IMR-90 (cell line): ENCODE data around the gene NFIA. TPM values are rescaled to one million over a fixed set of nuclear protein-coding genes. Genes with fewer than 3 reads are reported as not detected.

ENCODE experiments used
- ATAC-seq: fragments of 200-7000 bp; cut with Tn5 transposase; 2 replicates; pipeline ENCODE4 v1.9.1; 2020; ENCODE audit warnings: low read depth, mild to moderate bottlenecking, moderate library complexity
- BruUV-seq: library from RNA; stranded (reverse); fragments of 400-500 nt; replicated peaks from 2 replicates; lab custom pipeline; 2021; lab: Mats Ljungman, UMichigan
- CTCF ChIA-PET: fragments of 300-600 bp; formaldehyde crosslinking; extraction: SDS; loops from one replicate; lab custom pipeline; 2021; ENCODE audit warnings: antibody characterized with exemption; lab: Yijun Ruan, JAX
- POLR2A ChIA-PET: fragments of 300-600 bp; sonication (Branson Sonifier 250); formaldehyde crosslinking; loops from one replicate; lab custom pipeline; 2022; ENCODE audit warnings: antibody characterized with exemption; ENCODE audit not compliant: unreplicated experiment; lab: Charles Lee
- DNase-seq: peaks from one replicate; pipeline ENCODE4 v3.0.0; 2013
- H2AFZ ChIP-seq: replicated peaks from 2 replicates; pipeline ENCODE3; 2013; ENCODE audit warnings: low read length, mild to moderate bottlenecking; ENCODE audit not compliant: poor library complexity
- H2AK5ac ChIP-seq: 2 replicates; pipeline ENCODE4 v1.6.1; 2013; ENCODE audit warnings: low read depth, low read length, inconsistent platforms
- H2AK9ac ChIP-seq: replicated peaks from 2 replicates; pipeline ENCODE3; 2013; ENCODE audit warnings: mild to moderate bottlenecking, low read depth, low read length, moderate library complexity; ENCODE audit not compliant: poor library complexity
- H2BK120ac ChIP-seq: 2 replicates; pipeline ENCODE4 v1.6.1; 2013; ENCODE audit warnings: low read depth, low read length, inconsistent platforms
- H2BK15ac ChIP-seq: 3 replicates; pipeline ENCODE4 v1.6.1; 2013; ENCODE audit warnings: low read depth, low read length, inconsistent platforms
- H2BK20ac ChIP-seq: 2 replicates; pipeline ENCODE4 v1.6.1; 2013; ENCODE audit warnings: low read depth, mild to moderate bottlenecking, inconsistent platforms, low read length, moderate library complexity
- H2BK5ac ChIP-seq: 2 replicates; pipeline ENCODE4 v1.6.1; 2013; ENCODE audit warnings: mild to moderate bottlenecking, low read depth, low read length, inconsistent platforms; ENCODE audit not compliant: poor library complexity, severe bottlenecking
- H3K14ac ChIP-seq: replicated peaks from 2 replicates; pipeline ENCODE4 v1.6.1; 2013; ENCODE audit warnings: low read depth, low read length, inconsistent platforms
- H3K18ac ChIP-seq: 2 replicates; pipeline ENCODE4 v1.6.1; 2013; ENCODE audit warnings: low read depth, low read length, control low read depth
- H3K23ac ChIP-seq: 2 replicates; pipeline ENCODE4 v1.6.1; 2013; ENCODE audit warnings: low read depth, low read length, inconsistent platforms
- H3K27ac ChIP-seq: 2 replicates; pipeline ENCODE4 v1.5.1; 2013; ENCODE audit warnings: mild to moderate bottlenecking, control low read depth, low read length; ENCODE audit not compliant: insufficient read depth
- H3K27me3 ChIP-seq: 2 replicates; pipeline ENCODE4 v1.6.1; 2013; ENCODE audit warnings: low read length; ENCODE audit not compliant: control insufficient read depth, insufficient read depth
- H3K36me3 ChIP-seq: 2 replicates; pipeline ENCODE4 v1.6.1; 2013; ENCODE audit warnings: low read length, mixed read lengths; ENCODE audit not compliant: control insufficient read depth, insufficient read depth
- H3K4ac ChIP-seq: 2 replicates; pipeline ENCODE4 v1.6.1; 2013; ENCODE audit warnings: low read depth, low read length, inconsistent platforms
- H3K4me1 ChIP-seq: 2 replicates; pipeline ENCODE4 v1.6.1; 2013; ENCODE audit warnings: low read length, mixed read lengths; ENCODE audit not compliant: control insufficient read depth, insufficient read depth
- H3K4me2 ChIP-seq: 2 replicates; pipeline ENCODE4 v1.6.1; 2013; ENCODE audit warnings: low read depth, mild to moderate bottlenecking, control low read depth, low read length, moderate library complexity
- H3K4me3 ChIP-seq: 2 replicates; pipeline ENCODE4 v1.5.1; 2013; ENCODE audit warnings: low read depth, mild to moderate bottlenecking, control low read depth, low read length, moderate library complexity; ENCODE audit not compliant: insufficient read depth
- H3K56ac ChIP-seq: 2 replicates; pipeline ENCODE4 v1.6.1; 2013; ENCODE audit warnings: low read length, inconsistent platforms; ENCODE audit not compliant: insufficient read depth; ENCODE audit errors: extremely low read depth
- H3K79me1 ChIP-seq, 2 experiments: 2 replicates each; pipeline ENCODE4 v1.6.1; 2013; ENCODE audit warnings: low read length in 2 of 2, inconsistent platforms in 1 of 2, low read depth in 1 of 2
- H3K9ac ChIP-seq: 2 replicates; pipeline ENCODE4 v1.6.1; 2013; ENCODE audit warnings: low read depth, low read length, control low read depth
- H3K9me1 ChIP-seq: 2 replicates; pipeline ENCODE4 v1.6.1; 2013; ENCODE audit warnings: low read length, inconsistent platforms; ENCODE audit not compliant: insufficient read depth
- H3K9me3 ChIP-seq: 2 replicates; pipeline ENCODE4 v1.6.1; 2013; ENCODE audit warnings: low read length; ENCODE audit not compliant: control insufficient read depth, insufficient read depth
- H4K20me1 ChIP-seq: 2 replicates; pipeline ENCODE4 v1.6.1; 2013; ENCODE audit warnings: low read length, inconsistent platforms; ENCODE audit not compliant: insufficient read depth
- H4K5ac ChIP-seq: 2 replicates; pipeline ENCODE4 v1.6.1; 2013; ENCODE audit warnings: mild to moderate bottlenecking, low read depth, low read length, control low read depth
- H4K8ac ChIP-seq, 2 experiments: 2 replicates each; pipeline ENCODE4 v1.6.1; 2013; ENCODE audit warnings: low read depth in 2 of 2, low read length in 2 of 2, control low read depth in 1 of 2, inconsistent platforms in 1 of 2
- H4K91ac ChIP-seq: 2 replicates; pipeline ENCODE4 v1.6.1; 2013; ENCODE audit warnings: low read depth, low read length, inconsistent platforms; ENCODE audit not compliant: insufficient read depth
- CHD1 ChIP-seq: IDR thresholded peaks from 2 replicates; pipeline ENCODE4 v1.6.1; 2012; ENCODE audit warnings: low read depth, low read length, improper control_type of control experiment
- CTCF ChIP-seq: conservative IDR thresholded peaks from 2 replicates; pipeline ENCODE4 v1.5.1; 2012; ENCODE audit warnings: mild to moderate bottlenecking, low read depth, low read length, improper control_type of control experiment
- ELK1 ChIP-seq: fragments of 150-350 bp; IDR thresholded peaks from 2 replicates; pipeline ENCODE4 v1.6.1; 2016; ENCODE audit warnings: low read depth, mild to moderate bottlenecking, low read length, moderate library complexity, borderline replicate concordance
- FOS ChIP-seq: fragments of 150-350 bp; IDR thresholded peaks from 2 replicates; pipeline ENCODE4 v1.6.1; 2016; ENCODE audit warnings: low read depth, low read length
- RAD21 ChIP-seq: IDR thresholded peaks from 2 replicates; pipeline ENCODE4 v1.6.1; 2012; ENCODE audit warnings: low read length, improper control_type of control experiment
- RFX5 ChIP-seq: IDR thresholded peaks from 2 replicates; pipeline ENCODE4 v1.8.0; 2012; ENCODE audit warnings: low read depth, mild to moderate bottlenecking, low read length, moderate library complexity
- SMC3 ChIP-seq: fragments of 150-350 bp; IDR thresholded peaks from 2 replicates; pipeline ENCODE4 v1.6.1; 2016; ENCODE audit warnings: low read depth, mild to moderate bottlenecking, antibody characterized with exemption, low read length, moderate library complexity
- WGBS, 2 experiments: methylation state at CpG; one replicate each; pipeline versions ENCODE4 v1.1.5 to v1.1.7; 2013; ENCODE audit warnings: missing lambda C conversion rate in 2 of 2; ENCODE audit not compliant: insufficient read length in 1 of 2; ENCODE audit errors: extremely low coverage in 2 of 2; 5-methylcytosine and 5-hydroxymethylcytosine counted together
- dilution Hi-C: fragments of 300-500 bp; cut with HindIII; formaldehyde crosslinking; loops from one replicate; pipeline ENCODE4 v1.14.3; 2018; ENCODE audit warnings: low sequenced_read_pairs; ENCODE audit not compliant: unreplicated experiment
- in situ Hi-C: fragments of 300-500 bp; cut with MboI; formaldehyde crosslinking; loops from 3 replicates; pipeline ENCODE4 v1.14.3; 2019; ENCODE audit warnings: low sequenced_read_pairs, inconsistent platforms, mixed read lengths
- intact Hi-C: fragments of 100-400 bp; cut with micrococcal nuclease; formaldehyde crosslinking; loops from 2 replicates; pipeline ENCODE4 v1.10.0; 2022
- polyA plus RNA-seq, 3 experiments: library from polyadenylated mRNA; depleted of rRNA; stranded (reverse); fragments of >200 nt; gene quantifications; 2 replicates each; pipeline ENCODE4 v1.2.3, GENCODE V29; 2012; ENCODE audit warnings: low replicate concordance in 1 of 3
- total RNA-seq: library from RNA; depleted of rRNA; stranded (reverse); fragments of >200 nt; gene quantifications from 2 replicates; pipeline ENCODE4 v1.2.3, GENCODE V29; 2012

Gene NFIA
- total and polyA plus RNA-seq, 2 of the 4 experiments (the other 2 are of a cell fraction): 1.6 to 2.2 TPM

GRCh38 chr1:61263905-61264824 lies 181.8 kb downstream of the NFIA start:
- Histone ChIP-seq H4K20me1 (no peaks in the 10 kb centered on the region), H3K23ac (no peak overlapping the region), H4K8ac (no peak overlapping the region), H2AK9ac (no peak overlapping the region), H3K9ac (no peak overlapping the region), H4K5ac (no peak overlapping the region), H2BK20ac (no peak overlapping the region), H3K27me3 (no peaks in the 10 kb centered on the region), H3K79me1 (no peaks in the 10 kb centered on the region), H3K9me3 (no peaks in the 10 kb centered on the region), H2AFZ (no peak overlapping the region), H3K4me3 (no peak overlapping the region), H2AK5ac (no peak overlapping the region), H2BK5ac (no peak overlapping the region), H3K4me1 (no peaks in the 10 kb centered on the region), H3K14ac (no peak overlapping the region), H3K56ac (no peak overlapping the region), H2BK120ac (no peak overlapping the region), H3K4me2 (no peak overlapping the region), H4K91ac (no peak overlapping the region), H2BK15ac (no peak overlapping the region), H3K27ac (no peak overlapping the region), H3K4ac (no peak overlapping the region), H3K9me1 (no peaks in the 10 kb centered on the region), H3K18ac (no peak overlapping the region), H3K36me3 (no peaks in the 10 kb centered on the region)
- in situ Hi-C loops: no loop called here
- ATAC-seq (no peak), DNase-seq (no peak)
- intact Hi-C loops: no loop called here
- no TSS peak for BruUV-seq
- CTCF ChIA-PET: interaction anchor here (1.2 kb wide), 1 partner anchor 14 kb away, joined by 4 read pairs; no protein-coding TSS in a partner anchor
- dilution Hi-C loops: no loop called here
- 100% methylated on average over 4 of the region's 16 CpGs; no CpG with 5 or more reads in 1 of the 2 experiments for WGBS, 2 experiments
- POLR2A ChIA-PET: interaction anchor here (0.6 to 1.0 kb wide), 3 partner anchors 9 to 57 kb away, joined by 3 to 4 read pairs (median 3); no protein-coding TSS in a partner anchor
- no peak for TF ChIP-seq ELK1
- TF ChIP-seq CTCF: no peak
- TF ChIP-seq RAD21: no peak
- TF ChIP-seq FOS: no peak
- no peak for TF ChIP-seq SMC3
- no peak for TF ChIP-seq RFX5
- no peak for TF ChIP-seq CHD1
